Kidney (tissue), 14 donors: ENCODE measurements around the gene SDK1. TPM values are rescaled to one million over a fixed set of nuclear protein-coding genes. Genes with fewer than 3 reads are reported as not detected.

Source experiments
- DNase-seq, 5 donors: peaks; one replicate each; pipeline ENCODE4 v3.0.0-alpha.2; 2013 to 2020
- FAIRE-seq: peaks from 2 replicates; lab custom pipeline; 2012; peaks lifted over from hg19 to GRCh38; lab: Jason Lieb, UNC
- H3K27ac ChIP-seq, 2 donors: one replicate each; pipeline ENCODE4 v1.7.0; 2013; ENCODE audit warnings: low read depth in 2 of 2, low read length in 2 of 2, inconsistent platforms in 1 of 2
- H3K27me3 ChIP-seq: one replicate; pipeline ENCODE4 v1.7.1; 2013; ENCODE audit warnings: low read length, inconsistent platforms; ENCODE audit not compliant: control insufficient read depth, insufficient read depth
- H3K36me3 ChIP-seq, 3 donors: one replicate each; pipeline versions ENCODE4 v1.7.0 to v1.7.1; 2013; ENCODE audit warnings: low read length in 3 of 3, control low read depth in 1 of 3, inconsistent platforms in 1 of 3; ENCODE audit not compliant: insufficient read depth in 3 of 3, control insufficient read depth in 2 of 3
- H3K4me1 ChIP-seq, 3 donors: one replicate each; pipeline versions ENCODE4 v1.7.0 to v1.7.1; 2013; ENCODE audit warnings: low read length in 3 of 3, inconsistent platforms in 1 of 3, low read depth in 1 of 3; ENCODE audit not compliant: control insufficient read depth in 2 of 3, insufficient read depth in 2 of 3
- H3K4me3 ChIP-seq, 3 donors: one replicate each; pipeline versions ENCODE4 v1.7.0 to v1.8.1; 2013; ENCODE audit warnings: low read length in 3 of 3, control low read depth in 1 of 3, inconsistent platforms in 1 of 3
- H3K9ac ChIP-seq, 3 donors: one replicate each; pipeline versions ENCODE4 v1.7.0 to v1.7.1; 2013; ENCODE audit warnings: low read length in 3 of 3, control low read depth in 1 of 3, inconsistent platforms in 1 of 3
- H3K9me3 ChIP-seq, 3 donors: one replicate each; pipeline versions ENCODE4 v1.7.0 to v1.7.1; 2013; ENCODE audit warnings: low read length in 3 of 3, control low read depth in 1 of 3, inconsistent platforms in 1 of 3; ENCODE audit not compliant: control insufficient read depth in 2 of 3, insufficient read depth in 1 of 3
- CTCF ChIP-seq: IDR thresholded peaks from 3 replicates; pipeline ENCODE4 v1.5.1; 2012; ENCODE audit warnings: mild to moderate bottlenecking, moderate library complexity, borderline replicate concordance; ENCODE audit not compliant: insufficient read depth; ENCODE audit errors: extremely low read depth
- intact Hi-C: fragments of 100-400 bp; cut with DNase I; formaldehyde crosslinking; loops from one replicate; pipeline ENCODE4 v1.11.1; 2022
- polyA plus RNA-seq: library from polyadenylated mRNA; stranded (reverse); fragments of 350-450 nt; fragmentation: Illumina TruSeq; extraction: RNeasy Lipid Tissue Mini Kit (QIAGEN cat#74804); gene quantifications from one replicate; pipeline ENCODE4 v1.2.3, GENCODE V29; 2014; ENCODE audit warnings: low read depth, low replicate concordance; ENCODE audit not compliant: insufficient read depth
- total RNA-seq: library from RNA; stranded (reverse); fragmentation: NEBNext Ultra II Directional; extraction: Animal tissue kit (Norgen Biotek cat#: 25700); gene quantifications from one replicate; pipeline ENCODE4 v1.2.1, GENCODE V29; 2021
- donor health status: control.
- donor health status: control.
- donor health status: control.
- donor health status: control.
- donor health status: control.
- donor health status: DM: yes; HTN: yes; CAD: no.
- donor health status: Normal renal cell carcinoma (clear cell type).

Gene SDK1
- total and polyA plus RNA-seq, 2 donors from 2014 or later, result 2.0 to 38.3 TPM

GRCh38 chr7:3408814-3409595 lies 108.0 kb downstream of the SDK1 start:
- Histone ChIP-seq H3K9me3 (no peaks in the 10 kb centered on the region), H3K27ac (no peak overlapping the region), H3K9ac (no peak overlapping the region), H3K4me3 (no peak overlapping the region), H3K4me1 (no peaks in the 10 kb centered on the region), H3K36me3 (no peaks in the 10 kb centered on the region), H3K27me3 (no peaks in the 10 kb centered on the region)
- no peak for TF ChIP-seq CTCF
- DNase-seq, result no peak
- no peak for FAIRE-seq
- intact Hi-C loops, result no loop called here

GRCh38 chr7:3412871-3413270 lies 111.8 kb downstream of the SDK1 start:
- Histone ChIP-seq H3K36me3 (no peaks in the 10 kb centered on the region), H3K9ac (no peak overlapping the region), H3K27ac (no peak overlapping the region), H3K4me1 (peaks cover 0 to 3% (median 0%) of the 10 kb centered on the region in 3 donors), H3K9me3 (no peaks in the 10 kb centered on the region), H3K4me3 (no peak overlapping the region), H3K27me3 (no peaks in the 10 kb centered on the region)
- FAIRE-seq (no peak), DNase-seq (no peak)
- intact Hi-C loops, result no loop called here
- TF ChIP-seq CTCF, result no peak

- intact Hi-C loops, result no loop called here
- H3K36me3 ChIP-seq, result no peaks in the 10 kb centered on the region
- no peak for FAIRE-seq
- H3K9me3 ChIP-seq, result no peaks in the 10 kb centered on the region
- H3K9ac ChIP-seq, result no peak overlapping the region
- no peak for DNase-seq
- no peak overlapping the region for H3K27ac ChIP-seq
- no peaks in the 10 kb centered on the region for H3K27me3 ChIP-seq
- peaks cover 0 to 3% (median 0%) of the 10 kb centered on the region in 3 donors for H3K4me1 ChIP-seq
- no peak overlapping the region for H3K4me3 ChIP-seq
- TF ChIP-seq CTCF, result no peak
These were observed 114.8 kb downstream of the SDK1 start for GRCh38 chr7:3415861-3416312.
